Endothelial cell (in vitro differentiated cells): Measurements from ENCODE around the gene C18orf54. TPM values are rescaled to one million over a fixed set of nuclear protein-coding genes. Genes with fewer than 3 reads are reported as not detected.

ENCODE experiments used
- DNase-seq: peaks from one replicate; pipeline ENCODE4 v3.0.0; 2021; ENCODE audit warnings: low spot score
- H3K27ac Mint-ChIP-seq: one replicate; pipeline ENCODE4 v1.8.0; 2021; ENCODE audit warnings: mixed read lengths, inconsistent platforms; ENCODE audit not compliant: unreplicated experiment
- H3K27me3 Mint-ChIP-seq: one replicate; pipeline ENCODE4 v1.8.0; 2021; ENCODE audit warnings: mild to moderate bottlenecking, moderate library complexity, mixed read lengths, inconsistent platforms; ENCODE audit not compliant: unreplicated experiment
- H3K36me3 Mint-ChIP-seq: one replicate; pipeline ENCODE4 v1.8.0; 2021; ENCODE audit warnings: mild to moderate bottlenecking, low read depth, mixed read lengths, inconsistent platforms; ENCODE audit not compliant: unreplicated experiment
- H3K4me1 Mint-ChIP-seq: one replicate; pipeline ENCODE4 v1.8.0; 2021; ENCODE audit warnings: mild to moderate bottlenecking, mixed read lengths, inconsistent platforms; ENCODE audit not compliant: unreplicated experiment
- H3K4me3 Mint-ChIP-seq: one replicate; pipeline ENCODE4 v1.8.0; 2021; ENCODE audit warnings: mild to moderate bottlenecking, mixed read lengths, inconsistent platforms; ENCODE audit not compliant: unreplicated experiment
- H3K9me3 Mint-ChIP-seq: one replicate; pipeline ENCODE4 v1.8.0; 2021; ENCODE audit warnings: mixed read lengths, inconsistent platforms; ENCODE audit not compliant: unreplicated experiment
- CTCF ChIP-seq: fragments of 200-600 bp; sonication (generic); IDR thresholded peaks from one replicate; pipeline ENCODE4 v1.5.0; 2021; ENCODE audit warnings: antibody characterized with exemption; ENCODE audit not compliant: unreplicated experiment
- total RNA-seq: library from RNA; stranded (reverse); fragmentation: NEBNext Ultra II Directional; extraction: Animal tissue kit (Norgen Biotek cat#: 25700); gene quantifications from one replicate; pipeline ENCODE4 v1.2.1, GENCODE V29; 2021; ENCODE audit not compliant: unreplicated experiment

Gene C18orf54
- total RNA-seq, 1 donor from 2014 or later = 19.2 TPM

DNA sequence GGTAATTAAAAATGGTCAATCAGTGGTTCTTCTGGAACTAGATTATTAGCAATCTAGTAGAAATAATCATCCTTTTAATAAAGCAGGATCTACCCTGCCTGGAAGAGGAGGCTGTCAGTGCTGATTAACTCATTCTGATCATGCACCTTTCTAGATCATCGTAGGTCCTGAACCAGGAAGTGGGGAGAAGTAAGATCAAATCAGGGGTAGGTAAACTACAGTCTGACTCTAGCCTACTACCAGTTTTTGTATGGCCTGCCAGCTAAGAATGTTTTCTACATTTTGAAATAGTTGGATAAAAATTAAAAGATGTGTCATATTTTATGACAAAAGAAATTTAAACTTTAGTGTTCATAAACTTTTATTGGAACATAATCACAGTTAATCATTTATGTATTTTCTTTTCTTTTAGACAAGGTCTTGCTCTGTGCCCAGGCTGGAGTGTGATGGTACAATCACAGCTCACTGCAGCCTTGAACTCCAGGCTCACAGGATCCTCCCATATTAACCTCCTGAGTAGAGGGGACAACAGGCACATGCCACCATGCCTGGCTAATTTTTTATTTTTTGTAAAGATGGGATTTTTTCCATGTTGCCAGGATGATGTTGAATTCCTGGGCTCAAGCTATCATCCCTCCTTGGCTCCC lies 36.1 kb downstream of the C18orf54 start:
- H3K27me3 Mint-ChIP-seq = no peaks in the 10 kb centered on the region
- TF ChIP-seq CTCF = no peak
- H3K27ac Mint-ChIP-seq = no peak overlapping the region

DNA sequence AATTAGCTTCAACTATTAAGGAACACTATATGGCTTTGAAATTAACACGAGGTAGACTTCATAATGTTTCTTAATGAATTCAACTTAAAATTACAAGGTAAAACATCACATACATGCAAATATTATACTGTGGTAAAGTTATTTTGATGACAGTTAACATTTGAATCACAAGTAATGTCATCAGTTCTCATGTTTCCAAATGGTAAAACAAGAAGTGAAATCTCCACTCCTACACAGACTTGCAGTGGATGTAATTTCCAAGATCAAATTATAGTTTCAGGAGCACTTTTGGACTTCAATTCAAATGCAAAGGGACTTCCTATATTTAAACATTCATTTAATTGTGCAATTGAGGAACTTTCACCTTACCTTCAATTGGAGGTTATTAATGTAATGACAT lies 39.1 kb downstream of the C18orf54 start:
- DNase-seq = no peak
- H3K27ac Mint-ChIP-seq = no peak overlapping the region
- no peaks in the 10 kb centered on the region for H3K36me3 Mint-ChIP-seq
- H3K9me3 Mint-ChIP-seq = no peaks in the 10 kb centered on the region
- H3K4me1 Mint-ChIP-seq = no peaks in the 10 kb centered on the region
- TF ChIP-seq CTCF = no peak
- H3K4me3 Mint-ChIP-seq = no peak overlapping the region
- no peaks in the 10 kb centered on the region for H3K27me3 Mint-ChIP-seq

More for the DNA sequence above, 36.1 kb downstream of the C18orf54 start:
- no peak for DNase-seq
- Mint-ChIP-seq H3K4me1 (no peaks in the 10 kb centered on the region), H3K36me3 (no peaks in the 10 kb centered on the region), H3K4me3 (no peak overlapping the region), H3K9me3 (no peaks in the 10 kb centered on the region)

DNA sequence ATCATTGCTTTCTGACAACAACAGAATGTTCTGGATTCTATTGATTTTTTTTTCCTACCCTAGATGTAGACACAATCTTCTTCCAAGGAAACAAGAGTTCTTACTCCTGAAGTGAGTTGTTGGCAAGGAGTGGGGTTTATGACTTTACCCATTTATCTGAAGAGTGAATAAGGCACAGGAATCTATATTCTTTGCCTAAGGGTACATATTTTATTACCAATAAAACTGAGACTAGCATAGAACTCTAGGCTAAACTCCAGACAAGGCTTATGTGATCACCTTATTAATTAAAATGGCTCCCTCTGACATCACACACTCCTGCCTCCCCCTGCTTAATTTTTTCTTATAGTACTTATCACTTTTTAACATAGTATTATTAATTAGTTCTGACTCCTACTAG lies 47.6 kb downstream of the C18orf54 start:
- DNase-seq = no peak
- Mint-ChIP-seq H3K4me1 (no peaks in the 10 kb centered on the region), H3K9me3 (no peaks in the 10 kb centered on the region), H3K4me3 (no peak overlapping the region), H3K36me3 (no peaks in the 10 kb centered on the region), H3K27me3 (no peaks in the 10 kb centered on the region), H3K27ac (no peak overlapping the region)
- no peak for TF ChIP-seq CTCF

- H3K27ac Mint-ChIP-seq = no peak overlapping the region
- no peak for TF ChIP-seq CTCF
- DNase-seq = no peak
- peaks cover 2% of the 10 kb centered on the region for H3K27me3 Mint-ChIP-seq
- no peak overlapping the region for H3K4me3 Mint-ChIP-seq
- H3K9me3 Mint-ChIP-seq = no peaks in the 10 kb centered on the region
- H3K36me3 Mint-ChIP-seq = no peaks in the 10 kb centered on the region
- H3K4me1 Mint-ChIP-seq = no peaks in the 10 kb centered on the region
These were observed 54.1 kb downstream of the C18orf54 start for GRCh38 chr18:54411781-54412180.

- H3K9me3 Mint-ChIP-seq = no peaks in the 10 kb centered on the region
These were observed 57.4 kb downstream of the C18orf54 start for GRCh38 chr18:54415086-54415485.

More at GRCh38 chr18:54415086-54415485, 57.4 kb downstream of the C18orf54 start:
- Mint-ChIP-seq H3K27ac (no peak overlapping the region), H3K4me1 (no peaks in the 10 kb centered on the region), H3K27me3 (peaks cover 2% of the 10 kb centered on the region), H3K36me3 (no peaks in the 10 kb centered on the region), H3K4me3 (no peak overlapping the region)
- TF ChIP-seq CTCF = no peak
- DNase-seq = no peak
